GDM1 (cell line): ENCODE results near the gene PTPRN2.
"Not testable (repeated sequence)": the region's sequence is repeated elsewhere in the genome, so short reads cannot be mapped to it uniquely, and the experiment has no call there.

Experiments
- DNase-seq: peaks from one replicate; lab custom pipeline; 2025; lab: John Stamatoyannopoulos, UW

The PTPRN2 gene

DNA sequence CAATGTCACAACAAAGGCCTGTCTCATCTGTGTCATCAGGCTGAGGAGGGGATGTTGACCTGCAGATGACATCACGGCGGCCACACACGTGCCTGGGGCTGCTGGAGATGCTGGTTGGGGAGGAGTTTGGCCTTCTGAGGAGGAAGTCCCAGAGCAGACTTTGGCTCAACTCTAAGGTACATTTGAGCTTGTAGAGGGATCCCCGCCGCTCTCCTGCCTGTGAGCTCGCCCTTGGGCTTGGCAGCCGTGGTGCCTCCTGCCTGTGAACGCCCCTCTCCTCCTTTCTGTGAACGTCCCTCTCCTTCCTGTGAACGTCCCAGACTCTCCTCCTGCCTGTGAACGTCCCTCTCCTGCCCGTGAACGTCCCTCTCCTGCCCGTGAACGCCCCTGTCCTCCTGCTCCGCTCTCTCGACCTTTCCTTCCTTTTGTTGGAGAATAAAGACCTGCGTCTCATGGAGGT is 1074.4 kb downstream of the PTPRN2 start:
- DNase-seq = no peak

DNA sequence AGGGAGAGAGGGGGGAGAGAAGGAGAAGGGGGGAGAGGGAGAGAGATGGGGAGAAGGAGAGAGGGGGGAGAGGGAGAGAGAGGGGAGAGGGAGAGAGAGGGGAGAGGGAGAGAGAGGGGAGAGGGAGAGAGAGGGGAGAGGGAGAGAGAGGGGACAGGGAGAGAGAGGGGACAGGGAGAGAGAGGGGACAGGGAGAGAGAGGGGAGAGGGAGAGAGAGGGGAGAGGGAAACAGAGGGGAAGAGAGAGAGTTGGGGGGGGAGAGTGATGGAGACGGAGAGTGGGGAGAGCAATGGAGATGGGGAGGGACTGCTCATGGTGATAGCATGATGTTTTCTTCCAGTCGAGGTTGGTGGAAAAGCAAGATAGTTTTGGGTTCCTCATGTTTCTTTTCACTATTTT is 1078.4 kb downstream of the PTPRN2 start:
- DNase-seq = no peak

DNA sequence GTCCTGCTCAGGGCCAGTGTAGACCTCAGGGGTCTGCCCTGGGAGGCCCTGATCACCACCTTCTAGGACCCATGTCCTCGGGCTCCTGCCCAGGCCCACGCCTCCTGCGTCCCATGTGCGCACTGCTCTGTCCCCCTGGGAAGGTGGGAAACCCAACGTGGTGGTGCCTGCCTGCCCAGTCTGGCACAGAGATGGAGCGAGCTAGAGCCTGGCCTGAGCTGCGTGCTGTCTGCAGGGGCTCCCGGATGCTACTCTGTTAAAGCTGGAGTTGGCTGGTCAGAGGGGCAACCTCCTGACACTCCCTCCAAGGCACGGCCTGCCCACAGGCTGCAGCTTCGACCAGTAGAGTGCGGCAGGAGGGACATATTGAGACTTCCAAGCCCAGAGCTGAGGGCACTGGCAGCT is 1079.1 kb downstream of the PTPRN2 start:
- no peak for DNase-seq

DNA sequence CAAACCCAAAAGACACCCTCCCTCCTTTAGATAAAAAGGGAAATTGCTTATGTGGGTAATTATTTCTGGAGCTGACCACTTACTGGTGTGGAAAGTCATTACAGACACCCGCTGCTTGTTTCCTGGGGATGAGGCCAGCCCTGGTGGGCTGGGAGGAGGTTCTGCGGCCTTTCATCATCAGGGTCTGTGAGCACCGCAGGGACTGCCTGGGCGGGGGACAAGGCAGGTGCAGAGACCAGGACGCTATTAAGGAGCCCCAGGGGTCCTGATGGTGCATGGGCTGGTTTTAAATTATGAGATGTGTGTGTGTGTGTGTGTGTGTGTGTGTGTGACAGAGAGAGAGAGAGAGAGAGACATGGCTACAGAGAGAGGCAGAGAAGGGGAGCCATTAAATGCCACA is 1079.6 kb downstream of the PTPRN2 start:
- DNase-seq = no peak

DNA sequence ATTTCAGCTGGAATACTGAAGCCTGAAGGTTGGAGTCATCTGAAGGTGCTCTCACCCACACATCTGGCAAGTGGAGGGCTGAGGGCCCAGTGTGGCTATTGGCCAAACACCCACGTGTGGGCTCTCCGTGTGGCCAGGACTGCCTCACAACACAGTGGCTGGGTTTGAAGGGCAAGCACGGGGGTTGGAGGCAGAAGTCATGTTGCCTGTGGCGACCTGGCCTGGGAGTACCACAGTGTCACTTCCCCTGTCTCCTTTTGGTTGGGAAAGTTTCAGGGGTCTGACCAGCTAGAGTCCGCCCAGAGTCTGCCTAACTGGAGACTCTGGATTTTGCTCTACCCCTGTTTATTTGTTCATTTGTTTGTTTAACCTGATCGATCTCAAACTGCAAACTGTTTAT is 1081.4 kb downstream of the PTPRN2 start:
- DNase-seq = no peak

DNA sequence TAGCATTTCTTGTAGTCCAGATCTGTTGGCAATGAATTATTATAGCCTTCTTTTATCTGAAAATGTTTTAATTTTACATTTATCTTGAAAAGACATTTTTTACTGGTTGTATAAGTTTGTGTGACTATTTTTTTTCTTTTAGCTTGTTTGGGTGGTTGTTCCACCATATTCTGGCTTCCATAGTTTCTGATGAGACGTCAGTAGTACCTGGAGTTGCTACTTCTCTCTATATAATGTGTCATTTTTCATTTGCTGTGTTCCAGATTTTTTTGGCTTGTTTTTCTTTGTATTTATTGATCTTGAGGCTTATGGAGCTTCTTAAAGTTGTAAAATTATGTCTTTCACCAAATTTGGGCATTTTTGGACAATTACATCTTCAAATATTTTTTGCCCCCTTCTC is 1082.0 kb downstream of the PTPRN2 start:
- no peak for DNase-seq

DNA sequence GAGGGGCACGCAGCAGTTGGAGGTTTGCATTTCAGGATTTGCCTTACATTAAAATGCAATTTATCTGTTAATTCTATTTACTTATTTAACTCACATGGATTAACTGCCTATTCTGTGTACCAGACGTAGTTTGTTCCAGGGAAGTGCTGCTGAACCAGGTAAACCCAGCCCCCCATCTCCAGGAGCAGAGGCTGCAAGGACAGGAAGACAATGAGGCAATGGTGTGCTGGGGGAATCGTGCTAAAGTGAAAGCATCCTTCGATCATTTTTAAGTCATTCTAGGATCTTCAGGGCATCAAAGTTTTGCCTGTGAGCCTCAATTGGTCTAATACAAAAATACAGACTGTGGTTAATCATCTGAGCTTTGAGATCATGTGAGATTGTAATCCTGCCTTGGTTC is 1084.4 kb downstream of the PTPRN2 start:
- no peak for DNase-seq

DNA sequence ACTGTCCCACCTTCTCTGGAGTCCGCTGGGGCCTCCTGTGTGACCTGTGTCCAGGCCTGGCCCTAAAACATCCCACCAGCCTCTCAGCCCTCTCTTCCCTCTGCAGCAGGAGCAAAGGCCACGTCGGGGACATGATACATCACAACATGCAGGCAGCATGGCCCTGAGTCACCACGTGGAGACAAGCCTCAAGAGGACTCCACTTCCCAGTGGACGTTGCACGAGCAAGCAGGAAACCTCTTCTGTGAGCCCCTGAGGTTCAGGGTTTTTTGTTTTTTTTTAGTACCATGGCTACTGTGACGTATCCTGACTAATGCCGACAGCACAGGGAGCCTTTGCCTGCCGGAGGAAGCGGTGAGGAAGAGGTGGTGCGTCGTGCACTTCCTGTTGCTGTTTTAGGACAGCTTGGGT is 1084.9 kb downstream of the PTPRN2 start:
- DNase-seq = peak; percentile 22

DNA sequence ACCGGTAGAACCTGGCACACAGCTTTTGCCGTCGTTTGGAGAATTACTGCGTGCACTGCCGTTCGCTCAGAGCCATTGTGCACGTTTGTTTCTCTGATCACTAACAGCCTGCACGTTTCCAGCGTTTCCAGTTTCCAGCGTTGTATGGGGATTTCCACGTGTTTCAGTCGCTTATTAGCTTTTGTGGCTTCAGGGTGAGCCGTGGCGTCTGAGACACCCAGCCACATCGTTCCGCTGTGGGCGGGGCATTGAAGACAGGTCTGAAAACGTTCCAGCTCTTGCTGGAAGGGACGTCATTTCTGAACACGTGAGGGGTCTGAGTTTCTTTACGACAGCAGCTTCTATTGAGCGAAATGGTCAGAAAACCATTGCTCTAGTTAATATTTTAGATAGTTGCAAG is 1086.0 kb downstream of the PTPRN2 start:
- no peak for DNase-seq

DNA sequence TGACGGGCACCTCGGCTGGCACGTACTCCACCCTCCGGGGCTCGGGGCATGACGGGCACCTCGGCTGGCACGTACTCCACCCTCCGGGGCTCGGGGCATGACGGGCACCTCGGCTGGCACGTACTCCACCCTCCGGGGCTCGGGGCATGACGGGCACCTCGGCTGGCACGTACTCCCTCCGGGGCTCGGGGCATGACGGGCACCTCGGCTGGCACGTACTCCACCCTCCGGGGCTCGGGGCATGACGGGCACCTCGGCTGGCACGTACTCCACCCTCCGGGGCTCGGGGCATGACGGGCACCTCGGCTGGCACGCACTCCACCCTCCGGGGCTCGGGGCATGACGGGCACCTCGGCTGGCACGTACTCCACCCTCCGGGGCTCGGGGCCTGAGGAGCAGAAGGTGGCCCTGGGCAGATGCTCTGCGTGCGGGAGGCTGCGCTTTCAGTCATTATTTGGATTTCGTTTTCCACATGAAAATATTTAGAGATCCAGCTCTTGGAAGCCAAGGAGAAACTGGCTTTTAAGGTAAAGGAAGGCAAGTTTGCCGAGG is 1086.6 kb downstream of the PTPRN2 start:
- not testable (repeated sequence) for DNase-seq

DNA sequence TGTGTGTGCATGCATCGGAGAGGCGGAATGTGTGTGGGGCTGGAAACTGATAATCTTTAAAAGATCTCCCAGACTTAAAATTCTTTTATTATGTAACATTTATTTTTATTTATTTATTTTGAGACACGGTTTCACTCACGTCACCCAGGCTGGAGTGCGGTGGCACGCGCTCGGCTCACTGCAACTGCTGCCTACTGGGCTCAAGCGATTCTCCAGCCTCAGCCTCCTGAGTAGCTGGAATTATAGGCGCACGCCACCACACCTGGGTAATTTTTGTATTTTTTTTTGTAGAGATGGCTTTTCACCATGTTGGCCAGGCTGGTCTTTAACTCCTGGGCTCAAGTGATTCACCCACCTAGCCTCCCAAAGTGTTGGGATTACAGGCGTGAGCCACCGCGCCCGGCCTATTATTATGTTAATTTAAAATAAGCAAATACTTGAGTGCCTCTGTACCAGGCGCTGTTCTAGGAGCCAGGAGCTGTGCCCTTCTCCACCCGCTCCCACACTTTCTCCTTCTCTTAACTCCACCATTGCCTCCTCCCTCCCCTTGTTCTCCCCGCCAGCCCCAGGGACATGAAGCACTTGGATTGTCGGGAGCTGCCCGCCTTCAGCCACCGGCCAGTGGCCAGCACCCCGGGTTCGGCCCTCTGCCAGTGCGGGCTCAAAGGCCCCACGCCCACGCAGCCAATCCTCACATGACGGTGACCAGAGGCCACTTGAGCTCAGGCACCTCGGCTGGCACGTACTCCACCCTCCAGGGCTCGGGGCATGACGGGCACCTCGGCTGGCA is 1087.3 kb downstream of the PTPRN2 start:
- no peak for DNase-seq

DNA sequence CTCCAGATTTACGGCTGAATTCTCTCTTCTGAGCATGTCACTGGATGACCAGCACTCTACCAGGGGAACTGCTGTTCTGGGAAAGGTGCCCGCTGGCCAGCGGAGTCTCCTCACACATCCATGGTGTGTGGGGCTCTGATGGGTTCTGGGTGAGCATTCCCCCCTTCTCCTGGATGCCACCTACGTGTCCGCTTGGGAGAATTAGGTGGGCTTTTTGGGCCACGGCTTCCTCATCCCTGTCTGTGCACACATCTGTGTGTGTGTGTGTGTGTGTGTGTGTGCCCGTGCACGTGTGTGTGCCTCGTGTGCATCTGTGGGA is 1087.8 kb downstream of the PTPRN2 start:
- DNase-seq = no peak

DNA sequence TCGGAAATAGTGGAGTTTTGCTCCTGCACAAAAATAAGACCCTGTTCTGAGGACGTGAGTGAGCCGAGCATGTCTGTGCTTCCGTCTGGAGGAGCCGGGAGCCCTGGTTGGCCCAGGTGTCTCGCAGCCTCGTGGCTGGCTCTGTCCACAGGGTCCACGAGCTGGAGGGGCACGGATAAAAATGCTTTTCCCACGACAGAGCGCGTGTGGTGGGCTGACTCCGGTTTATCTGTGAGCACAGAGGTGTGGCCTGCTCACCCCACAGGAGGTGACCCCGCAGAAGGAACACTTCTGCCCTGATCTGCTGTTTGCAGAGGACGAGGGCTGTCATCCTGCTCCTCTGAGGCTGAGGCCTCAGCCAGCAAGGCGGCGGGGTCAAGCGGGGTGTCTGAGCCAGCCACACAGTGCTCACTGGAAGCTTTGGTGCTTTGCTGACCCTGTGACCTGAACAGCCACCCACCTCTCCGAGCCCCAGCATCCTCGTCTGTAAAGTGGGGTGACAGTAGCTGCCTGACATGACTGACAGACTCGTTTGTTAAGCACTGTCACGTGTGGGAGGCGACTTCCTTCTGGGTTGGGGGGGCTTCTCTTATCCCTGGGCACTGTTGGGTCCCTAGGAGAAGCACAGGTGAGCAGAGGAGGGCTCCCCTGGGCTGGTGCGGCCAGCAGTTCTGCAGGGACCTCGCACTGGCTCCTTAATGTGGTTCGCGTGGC is 1088.3 kb downstream of the PTPRN2 start:
- no peak for DNase-seq

DNA sequence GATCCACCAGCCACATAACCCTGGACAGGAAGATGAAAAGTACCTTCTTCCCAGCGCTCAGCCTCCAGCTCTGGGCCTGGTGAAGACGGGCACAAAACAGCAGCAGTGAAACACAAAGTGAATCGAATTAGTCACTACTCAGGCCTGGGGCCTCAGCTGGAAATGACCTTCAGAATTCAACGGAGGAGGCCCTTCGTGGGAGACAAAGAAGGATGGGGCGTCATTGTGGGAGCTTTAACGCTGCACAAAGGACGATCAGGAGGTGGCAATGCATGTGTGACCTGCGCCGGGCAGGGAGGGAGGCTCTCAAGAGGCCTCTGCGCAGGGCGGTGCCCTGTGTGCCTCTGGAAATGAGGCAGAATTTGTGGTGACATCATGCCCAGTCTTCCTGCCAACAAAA is 1089.0 kb downstream of the PTPRN2 start:
- no peak for DNase-seq

DNA sequence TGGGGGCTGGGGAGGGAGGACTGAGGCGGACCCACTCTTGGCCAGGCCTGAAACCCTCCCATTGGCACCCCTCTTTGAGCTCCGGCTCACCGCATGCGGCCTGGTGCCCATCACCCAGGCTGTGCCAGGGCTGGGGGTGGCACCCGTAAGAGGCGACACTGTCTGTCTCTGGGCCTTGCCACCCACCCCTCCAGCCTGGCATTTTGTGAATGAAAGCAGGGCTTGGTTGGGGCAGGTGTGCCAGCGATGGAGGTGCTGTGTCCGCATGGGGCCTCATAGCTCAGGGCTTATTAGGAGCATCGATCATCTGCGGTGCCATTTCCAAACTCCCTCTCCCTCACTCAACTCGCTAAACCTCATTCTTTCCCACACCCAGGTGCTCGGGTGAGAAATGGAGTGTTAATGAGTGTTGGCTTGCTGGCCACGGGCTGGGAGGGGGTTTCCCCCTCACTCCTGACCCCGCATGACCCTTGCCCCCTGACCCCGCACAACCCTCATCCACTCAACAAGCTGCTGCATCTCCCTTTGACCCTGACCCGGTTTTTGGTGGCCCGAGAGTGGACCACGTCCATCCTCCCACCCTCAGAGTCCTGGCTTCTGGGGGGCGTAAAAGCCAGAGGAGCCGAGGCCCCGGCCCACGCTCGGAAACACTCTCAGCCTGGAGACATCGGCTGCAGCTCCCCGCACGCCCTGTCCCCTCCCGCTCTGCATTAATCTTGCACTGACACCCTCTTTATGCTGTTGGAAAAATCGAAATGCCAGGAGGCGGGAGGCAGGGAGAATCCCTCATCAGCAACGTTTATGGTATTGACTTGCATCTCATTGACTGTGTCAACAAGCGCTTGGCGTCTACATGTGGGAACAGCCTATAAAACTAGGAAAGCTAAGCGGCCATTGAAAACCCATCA is 1089.6 kb downstream of the PTPRN2 start:
- DNase-seq = no peak

DNA sequence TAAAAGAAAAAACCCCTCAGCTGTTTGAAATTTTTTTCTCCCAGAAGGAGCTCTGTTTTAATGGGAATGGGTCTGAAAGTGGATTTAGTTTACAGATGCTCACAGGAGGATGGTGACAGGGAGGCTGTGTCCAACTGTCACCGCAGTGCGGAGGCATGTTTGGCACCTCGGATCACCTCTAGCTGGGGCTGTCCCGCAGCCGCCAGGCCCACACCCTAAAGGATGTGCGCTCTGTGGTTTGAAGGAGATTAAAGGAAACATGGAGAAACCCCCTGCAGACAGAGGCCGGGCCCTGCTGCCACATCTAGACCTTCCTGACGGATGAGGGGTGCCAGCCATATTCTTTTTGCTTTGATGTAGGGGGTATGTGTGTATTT is 1090.3 kb downstream of the PTPRN2 start:
- no peak for DNase-seq

DNA sequence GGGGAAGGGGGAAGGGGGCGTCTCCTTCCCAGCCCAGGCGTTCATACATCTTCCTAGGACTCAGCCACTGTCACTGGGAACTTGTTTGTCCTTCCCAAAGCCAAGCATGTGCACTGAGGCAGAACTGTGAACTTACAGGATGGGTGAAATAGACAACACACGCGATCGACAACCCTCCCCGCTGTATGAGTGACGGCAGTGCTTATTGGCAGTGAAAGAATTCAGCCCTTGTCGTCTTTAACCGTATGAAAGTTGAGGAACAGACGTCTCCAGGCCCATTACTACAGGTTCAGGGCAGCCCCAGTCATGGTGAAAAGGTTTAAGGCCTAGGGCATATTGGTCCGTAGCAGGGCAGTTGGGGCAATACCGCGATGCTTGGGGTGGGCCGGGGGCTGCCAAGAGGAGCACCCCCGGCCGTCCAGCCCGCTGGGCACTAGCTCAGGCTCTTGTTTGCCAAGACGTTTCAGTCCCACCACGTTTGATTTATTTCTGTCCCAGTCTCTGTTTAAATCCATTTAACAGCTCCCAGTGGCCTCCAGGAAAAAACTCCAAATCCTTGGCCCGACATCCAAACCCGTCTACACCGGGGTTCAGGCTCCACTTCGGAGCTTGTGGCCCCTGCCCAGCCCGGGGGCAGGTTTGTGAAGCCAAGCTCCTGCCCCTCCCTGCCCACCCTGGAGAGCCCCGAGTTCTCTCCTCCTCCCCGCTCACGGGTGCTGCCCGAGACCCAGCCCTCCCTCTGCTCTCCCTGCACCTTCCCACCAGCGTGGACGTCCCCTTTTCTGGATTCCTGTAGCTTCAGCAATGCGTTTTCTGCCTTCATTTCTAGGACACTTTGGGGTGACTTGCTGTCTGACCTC is 1091.0 kb downstream of the PTPRN2 start:
- DNase-seq = no peak

DNA sequence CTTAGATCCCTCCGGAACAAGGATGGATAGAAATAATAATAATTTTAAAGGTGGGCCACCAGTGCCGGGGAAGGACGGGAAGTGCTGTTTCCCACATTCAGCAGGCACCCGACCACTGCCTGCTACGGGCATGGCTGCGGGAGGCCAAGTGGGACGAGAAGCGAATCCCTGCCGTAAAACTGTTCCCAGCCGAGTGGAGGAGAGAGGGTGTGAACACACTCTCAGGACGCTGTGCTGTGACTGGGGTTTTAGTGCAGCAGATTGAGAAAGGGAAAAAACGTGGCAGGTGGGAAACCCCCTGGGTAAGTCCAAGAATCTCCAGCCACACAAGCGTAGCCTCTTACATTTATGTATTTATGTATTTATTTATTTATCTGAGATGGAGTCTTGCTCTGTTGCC is 1092.0 kb downstream of the PTPRN2 start:
- DNase-seq = no peak

DNA sequence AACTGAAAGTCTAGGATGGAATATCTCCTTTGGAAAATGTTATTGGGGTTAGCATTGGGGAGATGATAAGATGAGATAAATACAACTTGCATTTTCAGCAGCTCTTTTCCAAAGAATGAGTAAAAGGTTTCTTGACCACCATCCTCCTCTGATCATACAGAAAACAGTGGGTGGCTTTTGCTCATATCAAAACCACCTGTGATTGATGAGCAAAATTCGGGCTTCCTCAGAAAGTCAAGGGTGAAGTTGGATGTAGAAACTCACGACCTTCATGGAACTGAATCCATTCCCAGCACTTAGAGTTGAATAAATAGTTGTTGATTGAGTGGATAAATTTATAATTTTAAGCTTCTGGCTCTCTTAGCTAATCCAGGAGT is 1092.5 kb downstream of the PTPRN2 start:
- DNase-seq = no peak

DNA sequence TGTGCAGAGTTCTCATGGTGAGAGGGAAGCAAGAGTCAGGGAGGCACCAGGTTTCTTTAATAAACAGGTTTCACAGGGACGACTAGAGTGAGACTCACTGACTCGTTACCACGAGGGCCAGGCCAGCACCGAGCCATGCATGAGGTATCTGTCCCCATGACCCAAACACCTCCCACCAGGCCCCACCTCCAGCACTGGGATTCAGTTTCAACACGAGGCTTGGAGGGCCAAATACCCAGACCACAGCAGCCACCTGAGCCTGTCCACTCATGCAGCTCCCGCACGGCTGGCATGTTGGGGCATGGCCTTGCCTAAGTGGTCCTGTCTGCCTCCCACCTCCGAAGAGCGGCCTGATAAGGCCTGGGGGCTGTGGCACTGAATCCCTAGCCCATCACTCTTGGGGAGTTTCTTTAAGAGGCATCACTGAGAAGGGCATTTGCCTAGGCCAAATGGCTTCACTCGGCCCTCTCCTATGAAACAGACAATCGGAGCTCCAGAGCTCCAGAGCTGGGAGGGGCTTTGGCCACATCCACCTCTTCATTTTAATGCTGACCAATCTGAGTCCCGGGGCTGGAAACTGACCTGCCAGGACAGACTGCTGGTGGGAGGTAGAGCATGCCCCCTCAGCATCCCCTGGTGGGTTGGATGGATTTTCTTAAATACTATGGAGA is 1093.0 kb downstream of the PTPRN2 start:
- no peak for DNase-seq

DNA sequence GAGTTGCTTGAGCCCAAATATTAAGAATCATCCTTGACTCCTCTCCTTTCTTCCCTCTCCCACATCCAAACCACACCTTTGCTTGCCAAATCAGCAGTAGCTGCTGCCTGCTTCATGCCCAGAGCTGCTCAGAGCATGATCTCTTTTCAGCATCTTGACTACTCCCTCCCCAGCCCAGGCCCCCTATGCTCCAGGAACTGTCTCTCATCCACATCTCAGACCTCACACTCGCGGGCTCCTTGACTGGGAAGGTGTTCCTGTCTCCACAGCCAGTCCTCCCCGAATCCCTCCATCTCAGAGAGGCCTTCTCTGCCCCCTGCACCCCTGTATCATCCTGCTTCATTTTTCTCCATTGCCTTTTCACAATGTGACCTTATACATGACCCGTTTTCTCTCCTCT is 1093.8 kb downstream of the PTPRN2 start:
- DNase-seq = no peak
